ENCODE data around the gene MRPL28. TPM values are rescaled to one million over a fixed set of nuclear protein-coding genes. Genes with fewer than 3 reads are reported as not detected.
"Not testable (repeated sequence)": the region's sequence is repeated elsewhere in the genome, so short reads cannot be mapped to it uniquely, and the experiment has no call there.

Gene MRPL28
- total RNA-seq, 6 donors from 2014 or later, result 48.8 to 83.9 (median 58.4) TPM

GRCh38 chr16:333406-334094 is 36.8 kb downstream of the MRPL28 start:
- ATAC-seq (ENCODE audit: low FRiP score in 2 of 2), result no peak
- TF ChIP-seq POLR2AphosphoS5 (IDR thresholded peaks at IDR 0.05) (no peak), CTCF (IDR thresholded peaks at IDR 0.05) (no peak), EP300 (IDR thresholded peaks at IDR 0.05) (no peak), POLR2A (IDR thresholded peaks at IDR 0.05) (no peak)

GRCh38 chr16:331181-331814 is 39.0 kb downstream of the MRPL28 start:
- H3K4me3 ChIP-seq; H3K27me3 ChIP-seq; ATAC-seq (ENCODE audit: low FRiP score in 2 of 2); H3K27ac ChIP-seq; H3K36me3 ChIP-seq; DNase-seq; H3K9me3 ChIP-seq: not testable (repeated sequence)
- H3K4me1 ChIP-seq, result peaks cover 28 to 40% (median 32%) of the 10 kb centered on the region in 4 donors
- WGBS, 2 donors, result 50 to 69% methylated on average over 6 of the region's 6 CpGs

More at GRCh38 chr16:333406-334094, 36.8 kb downstream of the MRPL28 start:
- no peak for DNase-seq
- Histone ChIP-seq H3K4me3 (no peak overlapping the region), H3K9me3 (no peaks in the 10 kb centered on the region), H3K4me1 (peaks cover 9 to 36% (median 19%) of the 10 kb centered on the region in 4 donors), H3K27ac (no peak overlapping the region), H3K36me3 (no peaks in the 10 kb centered on the region), H3K27me3 (no peaks in the 10 kb centered on the region)
- 71 to 77% methylated on average over 6 of the region's 6 CpGs for WGBS, 2 donors

GRCh38 chr16:330741-331140 is 39.6 kb downstream of the MRPL28 start:
- H3K4me3 ChIP-seq, result no peak overlapping the region
- 84 to 89% methylated on average over 2 of the region's 2 CpGs for WGBS, 2 donors
- no peak for DNase-seq
- H3K36me3 ChIP-seq, result no peaks in the 10 kb centered on the region
- no peak overlapping the region for H3K27ac ChIP-seq
- no peak for ATAC-seq (ENCODE audit: low FRiP score in 2 of 2)
- no peaks in the 10 kb centered on the region for H3K27me3 ChIP-seq
- H3K9me3 ChIP-seq, result no peaks in the 10 kb centered on the region
- peaks cover 33 to 43% (median 38%) of the 10 kb centered on the region in 4 donors for H3K4me1 ChIP-seq
- no peak for TF ChIP-seq POLR2A (IDR thresholded peaks at IDR 0.05)
- no peak for TF ChIP-seq EP300 (IDR thresholded peaks at IDR 0.05)
- no peak for TF ChIP-seq POLR2AphosphoS5 (IDR thresholded peaks at IDR 0.05)
- TF ChIP-seq CTCF (IDR thresholded peaks at IDR 0.05), result no peak

GRCh38 chr16:325375-326145 is 44.8 kb downstream of the MRPL28 start:
- H3K4me3 ChIP-seq, result peak overlapping the region in 3 of 4 donors; percentile 25 to 36 (median 35)
- H3K9me3 ChIP-seq, result no peaks in the 10 kb centered on the region
- DNase-seq (no peak), ATAC-seq (ENCODE audit: low FRiP score in 2 of 2) (no peak)
- peak overlapping the region; percentile 19 to 88 (median 50) for H3K27ac ChIP-seq
- 79 to 86% methylated on average over 12 to 27 of the region's 28 CpGs for WGBS, 2 donors
- H3K27me3 ChIP-seq, result no peaks in the 10 kb centered on the region
- TF ChIP-seq POLR2A (IDR thresholded peaks at IDR 0.05) (no peak), CTCF (IDR thresholded peaks at IDR 0.05) (no peak), EP300 (IDR thresholded peaks at IDR 0.05) (no peak), POLR2AphosphoS5 (IDR thresholded peaks at IDR 0.05) (no peak)
- H3K4me1 ChIP-seq, result peaks cover 41 to 59% (median 48%) of the 10 kb centered on the region in 4 donors
- no peaks in the 10 kb centered on the region for H3K36me3 ChIP-seq
